ENCODE measurements around the gene FAM53C. TPM values are rescaled to one million over a fixed set of nuclear protein-coding genes. Genes with fewer than 3 reads are reported as not detected.

FAM53C gene
- total RNA-seq, 1 donor = 46.6 TPM

DNA sequence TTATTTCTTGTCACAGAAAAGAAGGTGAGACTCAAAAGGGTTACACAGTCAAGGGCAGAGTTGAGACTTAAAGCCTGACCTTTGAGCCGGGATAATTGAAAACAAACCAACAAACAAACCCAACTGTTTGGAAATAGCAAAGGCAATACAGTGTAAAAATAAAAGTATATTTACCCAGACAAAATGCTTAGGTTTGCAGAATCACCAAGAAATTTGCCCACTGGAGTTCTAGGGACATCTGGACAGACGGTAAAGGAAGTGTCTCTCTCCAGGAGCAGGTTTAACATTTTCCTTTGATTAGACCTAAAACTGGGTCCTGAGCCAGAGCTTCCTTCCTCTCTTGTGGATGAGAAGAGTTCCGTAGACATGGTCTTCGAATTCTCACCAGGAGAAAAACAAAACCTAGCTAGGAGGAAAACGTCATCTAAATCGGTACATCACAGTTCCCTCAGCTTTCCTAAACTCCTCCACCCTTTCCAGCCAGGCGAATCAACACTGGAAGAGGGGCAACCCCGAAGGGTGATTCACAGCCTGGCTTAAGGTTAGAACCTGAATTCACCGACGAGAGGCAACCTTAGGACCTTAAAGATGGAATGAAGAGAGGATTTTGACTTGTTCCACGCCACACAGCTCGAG, 7.1 kb upstream of the FAM53C start:
- H3K4me3 ChIP-seq (ENCODE audit: low read depth, low read length) = peak overlapping the region; percentile 84
- TF ChIP-seq, protein P1, sequence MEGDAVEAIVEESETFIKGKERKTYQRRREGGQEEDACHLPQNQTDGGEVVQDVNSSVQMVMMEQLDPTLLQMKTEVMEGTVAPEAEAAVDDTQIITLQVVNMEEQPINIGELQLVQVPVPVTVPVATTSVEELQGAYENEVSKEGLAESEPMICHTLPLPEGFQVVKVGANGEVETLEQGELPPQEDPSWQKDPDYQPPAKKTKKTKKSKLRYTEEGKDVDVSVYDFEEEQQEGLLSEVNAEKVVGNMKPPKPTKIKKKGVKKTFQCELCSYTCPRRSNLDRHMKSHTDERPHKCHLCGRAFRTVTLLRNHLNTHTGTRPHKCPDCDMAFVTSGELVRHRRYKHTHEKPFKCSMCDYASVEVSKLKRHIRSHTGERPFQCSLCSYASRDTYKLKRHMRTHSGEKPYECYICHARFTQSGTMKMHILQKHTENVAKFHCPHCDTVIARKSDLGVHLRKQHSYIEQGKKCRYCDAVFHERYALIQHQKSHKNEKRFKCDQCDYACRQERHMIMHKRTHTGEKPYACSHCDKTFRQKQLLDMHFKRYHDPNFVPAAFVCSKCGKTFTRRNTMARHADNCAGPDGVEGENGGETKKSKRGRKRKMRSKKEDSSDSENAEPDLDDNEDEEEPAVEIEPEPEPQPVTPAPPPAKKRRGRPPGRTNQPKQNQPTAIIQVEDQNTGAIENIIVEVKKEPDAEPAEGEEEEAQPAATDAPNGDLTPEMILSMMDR (IDR thresholded peaks at IDR 0.05; ENCODE audit: insufficient read depth, low read depth, low read length) = no peak
- no peak for DNase-seq (ENCODE audit: low read depth)

DNA sequence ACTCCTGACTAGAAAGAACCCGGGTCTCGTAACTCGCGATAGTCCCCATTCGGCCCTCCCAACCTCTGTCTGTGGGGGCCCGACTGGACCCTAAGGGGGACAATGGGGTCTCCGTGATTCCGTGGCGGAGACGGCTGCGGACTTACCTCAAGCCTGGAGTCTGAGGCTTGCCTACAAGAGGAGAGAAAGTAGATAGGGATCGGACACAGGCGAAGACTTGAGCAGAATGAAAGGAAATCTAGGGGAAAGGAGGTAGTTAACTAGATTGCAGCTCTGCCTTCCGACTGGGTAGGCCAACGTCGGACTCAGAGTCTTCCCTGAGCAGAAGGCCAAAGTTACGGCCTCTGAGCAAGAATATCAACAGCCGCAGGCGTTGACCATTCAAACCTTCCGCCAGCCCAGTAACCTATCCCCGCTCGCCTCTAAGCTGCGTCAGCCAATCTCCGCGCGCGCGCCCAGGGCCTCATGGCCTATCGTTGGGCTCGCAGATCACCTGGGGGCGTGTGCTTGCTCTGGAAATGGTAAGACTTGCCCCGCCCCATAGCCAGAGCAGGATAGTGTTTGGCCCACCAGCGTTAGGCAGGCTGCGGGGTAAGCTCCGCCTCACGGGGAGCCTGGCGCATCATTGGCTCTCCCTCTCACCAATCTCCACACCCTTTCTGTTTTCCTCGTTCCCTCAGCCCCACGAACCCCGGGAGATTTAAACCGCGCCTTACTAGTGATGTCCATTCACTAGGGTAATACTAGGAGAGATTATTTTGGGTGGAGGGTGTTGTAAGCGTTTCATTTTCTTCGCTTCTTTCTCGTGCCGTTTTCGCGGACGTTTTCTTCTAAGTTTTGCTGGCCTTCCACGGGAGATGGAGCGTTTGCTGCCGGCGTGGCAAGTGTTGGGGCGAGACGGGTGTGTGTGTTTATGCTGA, 6.4 kb upstream of the FAM53C start, which contains the start of gene CDC25C:
TSS of gene CDC25C (minus strand) at position 356 of the 920 bp plus-strand sequence. CDS start 624 bp downstream, outside the sequence.
- peak within 1 kb of the TSS; percentile 84 for H3K4me3 ChIP-seq (ENCODE audit: low read depth, low read length)
- TF ChIP-seq, protein P1 (IDR thresholded peaks at IDR 0.05; ENCODE audit: insufficient read depth, low read depth, low read length) = no peak

DNA sequence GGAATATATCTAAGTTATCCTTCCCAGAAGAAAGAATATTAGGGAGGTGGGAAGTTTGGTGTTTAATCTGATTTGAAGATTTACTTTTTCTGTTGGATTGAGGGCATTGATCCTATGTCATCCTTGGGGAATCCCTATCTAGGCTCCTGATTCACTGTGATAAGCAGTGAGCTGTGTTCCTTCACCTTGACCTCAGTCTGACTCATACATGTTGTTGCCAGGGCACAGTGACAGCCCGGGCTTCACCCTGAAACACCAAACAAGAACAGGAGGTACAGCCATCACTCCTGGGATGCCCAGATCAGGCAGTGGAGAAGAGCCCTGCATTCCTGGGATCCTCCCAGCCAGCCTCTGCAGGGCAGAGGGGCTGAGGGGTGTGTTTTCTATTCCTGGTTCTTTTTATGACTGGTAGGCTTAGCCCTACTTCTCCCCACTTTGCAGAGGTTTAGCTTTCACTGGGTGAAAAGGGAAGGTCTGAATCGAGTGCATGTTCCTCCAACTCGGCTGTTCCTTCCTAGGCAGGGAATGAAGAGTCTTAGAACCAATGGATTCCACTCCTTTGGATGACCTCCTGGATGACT, 3.1 kb upstream of the FAM53C start:
- H3K4me3 ChIP-seq (ENCODE audit: low read depth, low read length) = no peak overlapping the region
- no peak for DNase-seq (ENCODE audit: low read depth)
- TF ChIP-seq, protein P1 (IDR thresholded peaks at IDR 0.05; ENCODE audit: insufficient read depth, low read depth, low read length) = no peak

More for the DNA sequence above, 6.4 kb upstream of the FAM53C start, which contains the start of gene CDC25C:
- peak; percentile 100 for DNase-seq (ENCODE audit: low read depth)

DNA sequence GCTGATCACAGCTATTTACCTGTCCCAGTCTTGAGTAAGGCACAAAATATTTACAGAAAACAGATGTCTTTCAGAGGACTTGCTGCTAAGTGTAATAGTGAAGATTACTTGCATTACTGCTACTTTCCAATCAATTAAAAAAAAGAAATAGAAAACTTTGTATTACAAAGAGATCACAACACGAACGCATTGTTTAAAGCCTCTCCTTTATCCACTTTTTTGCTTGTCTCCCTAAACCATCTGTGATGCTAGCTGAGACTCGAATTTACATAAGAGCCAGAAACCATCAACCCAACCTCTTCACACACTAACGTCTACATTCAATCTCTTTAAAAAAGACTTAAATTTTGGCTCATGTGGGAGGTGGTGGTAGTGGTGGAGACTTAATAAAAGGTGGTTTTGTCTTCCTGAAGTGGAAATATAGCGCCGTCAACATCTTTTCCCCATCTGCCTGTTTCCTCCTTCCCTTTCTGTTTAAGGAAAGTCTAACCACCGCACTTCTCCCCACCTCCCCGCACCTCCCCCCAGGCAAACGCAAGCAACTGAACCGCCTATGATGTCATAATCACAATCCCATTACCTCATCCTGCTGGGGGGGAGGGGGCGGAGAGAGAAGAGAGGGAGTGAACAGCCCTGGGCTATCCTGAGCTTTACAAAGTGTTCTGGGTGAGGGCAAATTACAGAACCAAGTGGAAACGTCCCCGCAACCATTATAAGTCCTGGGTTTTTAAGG, 948 bp upstream of the FAM53C start:
- H3K4me3 ChIP-seq (ENCODE audit: low read depth, low read length) = peak overlapping the region; percentile 94
- peak; percentile 88 for DNase-seq (ENCODE audit: low read depth)
- TF ChIP-seq, protein P1 (IDR thresholded peaks at IDR 0.05; ENCODE audit: insufficient read depth, low read depth, low read length) = no peak

DNA sequence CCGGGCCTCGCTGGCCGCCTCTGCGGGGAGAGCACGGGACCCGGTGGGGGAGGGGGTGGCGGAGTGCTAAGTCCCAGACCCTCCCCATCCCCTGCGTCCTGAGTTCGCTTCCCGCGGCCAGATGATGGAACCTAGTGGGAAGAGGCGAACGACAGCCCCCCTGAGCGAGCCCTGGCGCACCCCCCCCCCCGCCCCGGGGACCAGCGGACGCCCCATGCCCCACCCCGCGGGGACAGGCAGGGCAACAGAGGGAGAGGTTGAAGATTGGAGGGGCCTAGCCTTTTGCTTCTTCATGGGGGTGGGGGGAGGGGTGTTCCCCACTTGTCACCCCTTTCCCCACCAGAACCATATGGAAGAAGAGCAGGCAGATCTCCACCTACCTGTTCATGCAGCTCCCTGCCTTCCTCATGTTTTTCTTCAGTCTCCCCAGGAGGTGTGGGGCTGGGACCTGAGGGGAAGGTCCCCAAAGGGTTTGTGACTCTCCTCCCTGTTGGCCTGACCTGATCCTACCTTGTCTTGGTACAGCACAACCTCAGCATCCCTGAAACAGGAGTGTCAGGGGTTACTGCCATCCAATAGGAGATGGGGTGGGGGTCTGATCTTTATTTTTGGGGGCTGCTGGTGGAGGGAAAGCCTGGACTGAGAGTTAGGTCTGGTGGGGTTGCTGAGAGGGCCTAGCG, 485 bp downstream of the FAM53C start:
- peak overlapping the region; percentile 94 for H3K4me3 ChIP-seq (ENCODE audit: low read depth, low read length)
- no peak for DNase-seq (ENCODE audit: low read depth)
- TF ChIP-seq, protein P1 (IDR thresholded peaks at IDR 0.05; ENCODE audit: insufficient read depth, low read depth, low read length) = no peak

DNA sequence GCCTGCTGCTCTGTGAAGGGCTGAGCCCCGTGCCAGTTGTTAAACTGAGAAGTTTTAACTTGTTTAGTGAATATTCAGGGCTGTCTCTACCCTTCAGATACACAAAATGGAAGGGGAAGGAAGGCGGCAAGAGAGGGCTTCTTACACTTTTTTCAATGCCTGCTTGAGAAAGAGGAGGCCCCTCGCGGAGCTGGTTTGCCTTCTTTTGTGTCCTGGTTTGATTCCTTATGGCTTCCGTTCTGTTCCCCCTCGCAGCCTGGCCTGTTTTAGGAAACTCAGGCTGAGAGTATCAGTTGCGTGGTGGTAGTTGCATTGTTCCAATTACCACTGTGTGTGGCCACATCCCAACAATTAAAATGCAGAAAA, 1.0 kb downstream of the FAM53C start:
- peak overlapping the region; percentile 94 for H3K4me3 ChIP-seq (ENCODE audit: low read depth, low read length)
- TF ChIP-seq, protein P1 (IDR thresholded peaks at IDR 0.05; ENCODE audit: insufficient read depth, low read depth, low read length) = no peak
- DNase-seq (ENCODE audit: low read depth) = peak; percentile 31
